Measurements from ENCODE around the gene RSPH9.

The RSPH9 gene, protein sequence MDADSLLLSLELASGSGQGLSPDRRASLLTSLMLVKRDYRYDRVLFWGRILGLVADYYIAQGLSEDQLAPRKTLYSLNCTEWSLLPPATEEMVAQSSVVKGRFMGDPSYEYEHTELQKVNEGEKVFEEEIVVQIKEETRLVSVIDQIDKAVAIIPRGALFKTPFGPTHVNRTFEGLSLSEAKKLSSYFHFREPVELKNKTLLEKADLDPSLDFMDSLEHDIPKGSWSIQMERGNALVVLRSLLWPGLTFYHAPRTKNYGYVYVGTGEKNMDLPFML

GRCh38 chr6:43644940-43645612, at the start of gene RSPH9:
TSS of gene RSPH9 (plus strand) at chr6:43645036. CDS start at chr6:43645099, 63 bp downstream.
- DNase-seq: no peak

DNA sequence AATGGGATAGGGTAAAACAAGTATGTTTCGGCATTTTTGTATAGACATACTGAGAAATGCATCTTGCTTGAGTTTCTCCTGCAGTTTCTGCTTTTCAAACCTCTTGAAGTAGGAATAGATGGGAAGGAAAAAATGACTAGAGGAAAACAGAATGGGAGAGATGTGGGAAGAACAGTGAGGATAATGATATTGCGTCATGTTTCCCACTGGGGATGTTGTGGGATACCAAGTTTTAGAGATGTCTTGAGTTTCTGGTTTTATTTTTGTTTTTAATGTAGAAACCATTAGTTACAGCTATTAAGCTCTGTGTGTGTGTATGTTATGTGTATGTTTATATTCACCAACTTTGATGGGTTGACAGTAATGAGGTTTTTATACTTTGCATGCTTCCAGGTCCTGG, 44.2 kb upstream of the RSPH9 start:
- no peak for DNase-seq

DNA sequence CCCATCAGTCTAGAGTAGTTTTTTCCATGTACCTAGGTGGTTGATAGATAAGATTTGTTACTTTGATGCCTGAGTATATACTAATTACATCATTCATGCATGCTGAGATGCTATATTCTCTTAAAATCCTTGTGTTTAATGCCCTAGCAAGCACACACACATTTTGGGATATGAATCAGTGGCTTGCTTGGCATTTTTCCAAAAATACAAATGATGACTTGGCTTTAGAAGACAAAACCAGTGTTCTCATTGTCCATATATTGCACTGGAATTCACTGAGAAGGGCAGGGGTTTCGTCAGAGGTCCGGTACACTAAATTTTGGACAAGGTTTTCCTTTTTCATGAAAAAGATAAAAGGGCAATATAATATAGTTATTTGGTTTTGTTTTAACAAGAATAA, 40.7 kb upstream of the RSPH9 start:
- no peak for DNase-seq

- DNase-seq: no peak
Measured at GRCh38 chr6:43606019-43606418, 38.8 kb upstream of the RSPH9 start.

GRCh38 chr6:43608310-43608763, 36.5 kb upstream of the RSPH9 start:
- DNase-seq: peak; percentile 8

GRCh38 chr6:43608807-43609206, 36.0 kb upstream of the RSPH9 start:
- DNase-seq: no peak

DNA sequence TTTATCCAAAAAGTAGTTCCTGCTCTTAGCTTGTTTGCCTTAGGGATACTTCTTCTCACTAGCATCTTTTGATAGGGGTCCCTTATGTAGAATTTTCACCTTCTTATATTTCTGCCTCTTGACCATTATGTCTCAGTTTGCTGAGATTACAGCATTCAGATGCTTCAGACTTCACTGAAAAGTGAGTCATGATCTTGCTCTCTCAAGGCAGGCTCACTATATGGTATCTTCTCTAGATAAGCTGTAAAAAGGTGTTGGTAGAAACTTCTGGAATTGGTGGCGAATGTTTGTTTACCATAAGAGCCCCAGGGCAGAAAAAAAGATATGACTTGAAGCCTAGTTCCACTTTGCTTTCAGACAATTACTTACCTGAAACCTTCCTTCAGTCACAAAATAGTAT, 35.4 kb upstream of the RSPH9 start:
- no peak for DNase-seq

GRCh38 chr6:43610431-43610830, 34.4 kb upstream of the RSPH9 start:
- no peak for DNase-seq

DNA sequence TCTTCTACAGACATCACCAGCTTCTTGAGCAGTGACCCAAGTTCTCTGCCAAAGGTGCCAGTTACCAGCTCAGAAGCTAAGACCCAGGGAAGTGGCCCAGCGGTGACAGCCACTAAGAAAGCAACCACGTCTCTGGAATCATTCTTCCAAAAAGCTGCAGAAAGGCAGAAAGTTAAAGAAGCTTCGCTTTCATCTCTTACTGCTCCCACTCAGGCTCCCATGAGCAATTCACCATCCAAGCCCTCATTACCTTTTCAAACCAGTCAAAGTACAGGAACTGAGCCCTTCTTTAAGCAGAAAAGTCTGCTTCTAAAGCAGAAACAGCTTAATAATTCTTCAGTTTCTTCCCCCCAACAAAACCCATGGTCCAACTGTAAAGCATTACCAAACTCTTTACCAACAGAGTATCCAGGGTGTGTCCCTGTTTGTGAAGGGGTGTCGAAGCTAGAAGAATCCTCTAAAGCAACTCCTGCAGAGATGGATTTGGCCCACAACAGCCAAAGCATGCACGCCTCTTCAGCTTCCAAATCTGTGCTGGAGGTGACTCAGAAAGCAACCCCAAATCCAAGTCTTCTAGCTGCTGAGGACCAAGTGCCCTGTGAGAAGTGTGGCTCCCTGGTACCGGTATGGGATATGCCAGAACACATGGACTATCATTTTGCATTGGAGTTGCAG, 31.0 kb upstream of the RSPH9 start:
- no peak for DNase-seq

GRCh38 chr6:43614396-43614730, 30.5 kb upstream of the RSPH9 start:
- no peak for DNase-seq

DNA sequence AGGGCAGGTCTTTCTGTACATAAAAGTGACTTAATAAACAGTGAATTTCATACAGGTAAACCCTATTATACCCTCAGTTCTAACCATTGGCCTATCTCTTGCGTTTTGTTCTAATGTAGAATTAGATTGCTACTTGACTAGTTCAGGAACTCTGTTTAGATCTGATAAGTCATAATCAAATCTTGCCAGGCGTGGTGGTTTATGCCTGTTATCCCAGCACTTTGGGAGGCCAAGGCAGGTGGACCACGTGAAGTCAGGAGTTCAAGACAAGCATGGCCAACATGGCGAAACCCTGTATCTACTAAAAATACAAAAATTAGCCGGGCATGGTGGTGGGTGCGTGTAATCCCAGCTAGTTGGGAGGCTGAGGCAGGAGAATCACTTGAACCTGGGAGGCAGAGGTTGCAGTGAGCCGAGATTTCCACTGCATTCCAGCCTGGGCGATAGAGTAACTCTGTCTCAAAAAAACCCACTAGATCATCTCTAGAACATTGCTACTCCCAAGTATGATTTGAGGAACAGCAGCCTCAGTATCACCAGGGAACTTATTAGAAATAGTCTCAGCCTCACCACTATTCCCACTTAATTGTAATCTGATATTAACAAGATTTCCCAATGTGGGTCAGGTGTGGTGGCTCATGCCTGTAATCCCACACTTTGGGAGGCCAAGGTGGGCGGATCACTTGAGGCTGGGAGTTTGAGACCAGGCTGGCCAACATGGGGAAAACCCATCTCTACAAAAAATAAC, 27.9 kb upstream of the RSPH9 start:
- DNase-seq: no peak

- DNase-seq: no peak
Measured at GRCh38 chr6:43621078-43621835, 23.6 kb upstream of the RSPH9 start.

DNA sequence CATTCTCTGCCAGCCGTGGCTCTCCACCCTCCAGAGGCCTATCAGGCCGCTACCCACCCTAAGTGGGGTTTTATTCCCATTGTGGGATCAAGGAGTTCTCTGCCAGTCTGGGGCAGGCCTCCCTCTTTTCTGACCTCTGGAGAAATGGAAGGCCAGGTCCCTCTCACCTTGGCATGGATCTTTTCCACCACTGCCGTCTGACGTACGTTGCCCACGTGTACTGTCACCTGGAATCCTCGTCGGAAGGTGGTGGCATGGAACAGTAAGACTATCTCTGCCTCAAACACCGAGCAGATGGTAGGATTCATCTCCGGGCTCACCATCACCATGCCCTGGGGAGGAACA, 23.0 kb upstream of the RSPH9 start:
- DNase-seq: no peak

DNA sequence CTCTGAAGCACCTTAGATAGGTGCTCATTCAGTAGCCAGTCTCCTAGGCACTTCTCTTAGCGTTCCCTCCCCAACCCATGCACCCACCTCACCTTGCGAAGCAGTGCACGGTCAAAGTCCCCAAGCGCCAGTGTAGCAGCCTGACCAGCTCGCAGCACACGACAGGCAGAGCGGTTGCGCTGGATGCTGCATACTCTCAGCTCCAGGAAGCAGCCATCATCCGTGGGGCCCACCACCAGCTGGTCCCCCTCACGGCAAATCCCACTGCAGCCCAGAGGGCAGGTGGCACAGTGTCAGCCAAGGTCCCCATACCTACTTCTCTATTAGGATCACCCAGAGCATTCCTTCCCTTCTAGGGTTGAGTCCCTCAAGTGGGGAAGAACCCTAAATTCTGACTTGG, 22.3 kb upstream of the RSPH9 start:
- no peak for DNase-seq

DNA sequence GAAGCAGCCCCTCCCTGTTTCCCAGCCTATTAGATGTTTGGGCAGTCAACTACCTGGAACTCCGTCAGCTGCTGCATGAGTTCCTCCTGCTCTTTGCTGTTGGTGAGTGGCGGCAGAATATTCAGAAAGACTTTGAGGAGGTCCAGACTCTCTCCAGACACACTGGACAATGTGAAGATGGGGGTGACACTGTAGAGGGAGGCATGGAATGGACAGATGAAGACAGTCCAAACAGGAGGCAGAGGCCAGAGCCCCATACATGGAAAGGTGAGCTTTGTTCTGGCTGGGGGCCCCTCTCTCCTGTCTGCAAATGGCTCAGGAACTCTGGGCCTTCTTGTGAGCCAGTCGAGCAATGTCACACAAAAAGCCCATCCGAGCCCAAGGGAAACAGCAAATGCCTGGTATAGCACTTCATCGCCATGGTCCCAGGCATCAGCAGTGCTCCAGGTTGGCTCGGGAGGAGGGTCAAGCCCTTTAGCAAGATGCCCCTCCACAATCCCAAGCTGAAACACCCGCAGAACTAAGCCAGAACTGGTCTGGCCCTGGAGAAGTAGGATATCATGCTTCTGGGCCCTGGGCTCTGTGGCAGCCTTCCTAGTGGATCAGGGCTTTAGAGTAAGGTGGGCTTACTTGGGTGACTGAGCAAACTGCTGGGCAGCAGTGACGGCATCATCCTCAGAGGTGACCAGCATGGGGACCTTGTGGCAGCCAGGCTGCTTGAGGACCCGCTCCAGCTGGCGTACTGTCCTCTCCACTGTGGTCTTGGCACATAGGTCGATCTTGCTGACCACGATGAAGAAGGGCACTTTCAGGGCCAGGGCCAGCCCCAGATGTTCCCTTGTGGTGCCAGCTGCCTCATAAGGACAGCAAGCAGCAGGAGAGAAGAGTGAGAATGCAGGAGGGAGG, 20.7 kb upstream of the RSPH9 start:
- no peak for DNase-seq

- no peak for DNase-seq
Measured at GRCh38 chr6:43624786-43625288, 20.0 kb upstream of the RSPH9 start.

DNA sequence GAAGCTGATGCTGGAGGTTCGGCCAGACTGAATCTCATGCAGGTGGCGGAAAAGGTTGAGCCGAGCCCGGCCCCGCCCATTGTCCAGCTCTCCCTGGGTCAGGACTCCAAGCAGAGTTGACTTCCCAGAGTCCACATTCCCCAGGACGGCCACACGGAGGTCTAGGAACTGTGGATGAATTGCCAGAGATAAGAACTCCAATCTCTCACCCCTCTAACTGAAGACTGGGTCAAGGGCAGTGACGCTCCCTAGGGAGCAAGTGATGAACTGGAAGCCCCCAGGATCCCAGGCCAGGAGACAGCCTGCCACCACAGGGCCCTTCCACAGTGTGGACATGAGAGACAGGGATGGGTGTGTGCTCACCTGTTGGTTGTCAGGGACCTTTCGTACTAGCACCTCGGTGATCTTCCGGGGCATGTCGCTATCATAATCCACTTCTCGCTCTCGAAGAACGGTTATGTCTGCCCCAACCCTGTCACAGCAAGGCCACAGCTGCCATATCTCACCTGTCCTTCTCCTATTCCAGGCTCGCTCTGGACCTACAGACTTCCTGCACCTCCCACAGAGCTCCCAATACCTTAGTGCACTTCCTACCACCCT, 19.3 kb upstream of the RSPH9 start:
- DNase-seq: no peak

DNA sequence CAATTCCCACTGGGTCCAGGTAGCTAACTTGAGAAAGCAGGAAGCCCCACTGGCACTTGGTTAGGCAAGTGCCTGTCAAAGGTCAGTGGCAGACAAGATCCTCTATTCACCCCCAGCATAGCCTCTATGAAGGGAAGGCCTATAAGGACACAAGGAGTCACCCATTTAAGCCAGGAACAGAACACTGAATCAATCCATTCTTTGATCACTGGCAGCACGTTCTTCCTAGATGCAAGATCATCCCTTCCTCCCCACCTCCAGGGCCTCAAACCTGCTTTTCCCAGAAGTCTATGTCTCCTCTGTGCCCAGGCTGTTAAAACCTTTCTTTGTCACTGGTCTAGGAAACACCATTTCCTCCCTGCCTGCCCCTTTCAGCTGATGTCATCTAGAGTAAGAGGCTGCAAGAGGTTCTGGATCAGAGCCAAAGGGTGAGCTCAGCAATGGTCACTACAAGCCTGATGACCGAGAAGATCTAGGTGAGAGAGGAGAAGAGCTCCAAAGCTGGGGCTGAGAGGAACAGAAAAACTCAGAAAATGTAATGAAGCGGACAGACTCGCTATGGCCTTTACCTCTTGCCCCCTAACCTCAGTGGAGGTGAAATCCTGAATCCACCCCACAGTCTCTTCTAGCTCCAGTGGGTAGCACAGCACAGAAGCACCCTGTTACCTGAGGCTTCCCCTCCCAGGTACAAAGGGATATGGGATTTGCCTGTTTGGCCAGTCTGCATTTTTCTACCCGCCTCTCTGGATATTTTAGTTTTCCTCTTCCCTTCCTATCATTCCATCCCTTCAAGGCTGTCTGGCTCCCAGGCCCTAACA, 17.6 kb upstream of the RSPH9 start:
- no peak for DNase-seq

DNA sequence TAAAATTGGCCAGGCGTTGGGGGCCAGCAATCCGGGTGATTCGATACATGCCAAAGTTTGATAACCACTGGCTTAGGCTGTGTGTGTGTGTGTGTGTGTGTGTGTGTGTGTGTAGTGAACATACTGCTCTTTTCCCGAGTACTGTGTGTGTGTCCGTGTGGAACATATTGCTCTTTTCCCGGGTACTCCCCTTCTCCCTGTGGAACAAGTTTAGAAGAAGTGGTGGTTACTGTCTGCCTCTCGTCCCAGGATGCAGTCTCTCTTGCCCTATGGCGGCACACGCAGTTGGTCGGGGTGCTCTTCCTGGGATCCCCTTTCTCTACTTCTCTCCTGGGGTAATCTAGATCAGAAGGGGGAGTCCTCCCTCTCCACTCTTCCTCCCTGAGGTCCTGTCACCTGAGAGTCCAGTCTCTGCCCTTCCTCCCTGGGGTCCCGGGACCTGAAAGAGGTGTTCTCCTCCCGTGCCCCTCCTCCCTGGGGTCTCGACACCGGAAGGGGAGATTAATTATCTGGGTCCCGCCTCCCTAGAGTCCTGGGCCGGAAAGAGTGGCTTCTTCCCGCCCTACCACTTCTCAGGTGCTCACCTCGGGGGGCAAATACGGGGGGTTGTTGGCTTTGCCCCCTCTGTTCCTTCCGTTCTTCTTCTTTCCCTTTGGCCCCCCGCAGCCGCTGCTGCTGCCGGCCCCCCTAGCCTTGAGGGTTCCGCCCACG, 16.3 kb upstream of the RSPH9 start:
- no peak for DNase-seq

DNA sequence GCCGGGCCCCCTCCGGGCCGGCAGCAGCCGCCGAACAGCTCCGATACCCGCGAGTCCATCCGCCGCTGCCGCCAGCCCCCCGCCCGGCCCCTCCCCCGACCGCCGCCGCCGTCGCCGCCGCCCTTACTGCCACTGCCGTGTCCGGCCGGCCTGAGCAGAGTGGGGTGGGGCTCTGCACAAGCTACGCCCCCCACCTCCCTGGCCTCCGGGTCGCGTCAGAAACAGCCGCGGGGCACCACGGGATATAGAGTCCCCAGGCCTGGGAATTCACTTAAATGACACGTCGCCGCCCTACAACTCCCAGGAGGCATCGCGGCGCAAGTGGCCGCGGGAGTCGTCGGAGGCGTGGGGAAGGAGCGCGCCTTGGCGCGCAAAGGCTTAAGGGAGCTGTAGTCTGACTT, 15.7 kb upstream of the RSPH9 start, which contains the start of gene GTPBP2:
GTPBP2 (minus strand) TSS at position 161 of the 401 bp plus-strand sequence; CDS start at position 59, 102 bp downstream.
- peak; percentile 96 for DNase-seq

All from GF-D8 (cell line).